ENCODE data around the gene MRPL10. TPM values are rescaled to one million over a fixed set of nuclear protein-coding genes. Genes with fewer than 3 reads are reported as not detected.

MRPL10 gene
- total and polyA plus RNA-seq, 2 experiments from 2014 or later = 50.2 to 74.7 TPM

DNA sequence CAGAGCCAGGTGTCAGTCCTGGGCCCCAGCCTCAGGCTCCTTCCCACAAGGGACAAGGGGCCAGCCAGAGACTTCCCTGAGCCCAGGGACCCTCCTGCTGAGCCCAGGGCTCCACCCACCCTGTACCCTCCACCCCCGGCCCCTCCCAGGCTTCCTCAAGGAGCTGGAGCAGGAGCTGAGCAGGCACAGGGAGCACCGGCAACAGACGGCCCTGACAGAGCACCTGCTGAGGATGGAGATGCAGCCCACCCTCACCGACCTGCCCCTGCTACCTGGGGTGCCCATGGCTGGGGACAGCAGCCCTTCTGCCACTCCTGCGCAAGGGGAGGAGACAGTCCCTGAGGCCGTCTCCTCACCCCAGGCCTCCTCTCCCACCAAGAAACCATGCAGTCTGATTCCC is 5.3 kb upstream of the MRPL10 start (continued):
- no peak for TF ChIP-seq ZNF462 (CRISPR knock-in tag; IDR thresholded peaks at IDR 0.05)

DNA sequence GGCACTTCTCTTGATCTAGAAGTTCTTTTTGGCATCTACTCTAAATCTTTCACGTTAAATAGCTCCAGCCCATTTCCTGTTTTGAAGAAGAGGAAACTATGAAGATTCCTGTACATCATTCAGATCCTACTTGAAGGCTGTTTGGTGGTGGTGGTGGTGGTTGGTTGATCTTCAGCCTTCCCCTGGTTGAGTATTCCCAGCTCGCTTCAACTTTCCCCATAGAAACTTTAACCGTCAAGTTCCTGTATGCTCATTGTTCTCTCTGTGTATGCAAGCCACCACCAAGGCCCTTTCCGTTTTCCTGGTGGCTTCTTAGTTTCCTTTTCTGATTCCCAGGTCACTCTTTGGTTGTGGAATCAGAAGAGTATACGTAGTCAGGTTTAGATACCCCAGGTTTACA is 3.4 kb upstream of the MRPL10 start:
- H3K36me3 ChIP-seq (ENCODE audit: insufficient read depth) = no peaks in the 10 kb centered on the region
- no peak overlapping the region for H3K4me2 ChIP-seq
- DNase-seq (ENCODE audit: low spot score) = no peak
- no peak overlapping the region for H3K4me3 Mint-ChIP-seq
- H2AFZ ChIP-seq = no peak overlapping the region
- no peak overlapping the region for H3K27ac ChIP-seq (ENCODE audit: low read depth)
- TF ChIP-seq EZH2 (IDR thresholded peaks at IDR 0.05; ENCODE audit: low read depth, unreplicated experiment) (no peak), EZH2phosphoT487 (IDR thresholded peaks at IDR 0.05; ENCODE audit: unreplicated experiment) (no peak), STAT1 (IDR thresholded peaks at IDR 0.05; ENCODE audit: unreplicated experiment) (no peak), ETS1 (IDR thresholded peaks at IDR 0.05) (no peak), JUNB (IDR thresholded peaks at IDR 0.05; ENCODE audit: unreplicated experiment) (no peak), NANOG (IDR thresholded peaks at IDR 0.05; ENCODE audit: borderline replicate concordance) (no peak), POLR2AphosphoS5 (IDR thresholded peaks at IDR 0.05; ENCODE audit: low read depth) (no peak), CREB1 (CRISPR knock-in tag; IDR thresholded peaks at IDR 0.05; ENCODE audit: low read depth) (no peak), ZNF114 (CRISPR knock-in tag; IDR thresholded peaks at IDR 0.05) (no peak)
- H3K36me3 Mint-ChIP-seq (ENCODE audit: low read depth) = peaks cover 3% of the 10 kb centered on the region; the same call in 1 of the 3 replicates
- no peak overlapping the region for H3K27ac Mint-ChIP-seq
- H3K4me1 ChIP-seq (ENCODE audit: insufficient read depth) = peaks cover 12% of the 10 kb centered on the region; the same call in 1 of the 2 replicates
- peaks cover 22% of the 10 kb centered on the region for H3K27me3 Mint-ChIP-seq (ENCODE audit: insufficient read depth, low read depth, poor library complexity)
- H4K20me1 ChIP-seq (replicated peaks; ENCODE audit: insufficient read depth) = 0 out of 2 replicates have a peak, but pooled peaks cover under 1% of the 10 kb centered on the region
- no peaks in the 10 kb centered on the region for H3K9me2 ChIP-seq (ENCODE audit: insufficient read depth)
- H3F3A ChIP-seq (replicated peaks; ENCODE audit: low read depth) = peaks cover 4% of the 10 kb centered on the region; the same call in 1 of the 2 replicates
- H3K9me3 Mint-ChIP-seq = no peaks in the 10 kb centered on the region; the same call in 2 of the 3 replicates
- peaks cover 11% of the 10 kb centered on the region for H3K79me2 ChIP-seq (replicated peaks; ENCODE audit: insufficient read depth)
- no peak overlapping the region for H3K4me3 ChIP-seq
- no peak for ATAC-seq
- no peaks in the 10 kb centered on the region for H3K27me3 ChIP-seq (ENCODE audit: insufficient read depth)
- peaks cover 8% of the 10 kb centered on the region for H3K4me1 Mint-ChIP-seq

Measured in GM23338 (cell line).